Neural cell (in vitro differentiated cells): ENCODE results near the gene SCAF4.

Source experiments
- REST ChIP-seq: IDR thresholded peaks from 2 replicates; pipeline ENCODE4 v1.6.1; 2012; ENCODE audit warnings: borderline replicate concordance
- TF ChIP-seq, protein P1 (sequence below): fragments of 450-650 bp; IDR thresholded peaks from 2 replicates; pipeline ENCODE4 v1.5.1; 2014; ENCODE audit warnings: antibody characterized with exemption, mild to moderate bottlenecking, moderate library complexity; ENCODE audit not compliant: poor library complexity, severe bottlenecking

GRCh38 chr21:31686272-31686915 is 45.5 kb downstream of the SCAF4 start:
- TF ChIP-seq, protein P1, sequence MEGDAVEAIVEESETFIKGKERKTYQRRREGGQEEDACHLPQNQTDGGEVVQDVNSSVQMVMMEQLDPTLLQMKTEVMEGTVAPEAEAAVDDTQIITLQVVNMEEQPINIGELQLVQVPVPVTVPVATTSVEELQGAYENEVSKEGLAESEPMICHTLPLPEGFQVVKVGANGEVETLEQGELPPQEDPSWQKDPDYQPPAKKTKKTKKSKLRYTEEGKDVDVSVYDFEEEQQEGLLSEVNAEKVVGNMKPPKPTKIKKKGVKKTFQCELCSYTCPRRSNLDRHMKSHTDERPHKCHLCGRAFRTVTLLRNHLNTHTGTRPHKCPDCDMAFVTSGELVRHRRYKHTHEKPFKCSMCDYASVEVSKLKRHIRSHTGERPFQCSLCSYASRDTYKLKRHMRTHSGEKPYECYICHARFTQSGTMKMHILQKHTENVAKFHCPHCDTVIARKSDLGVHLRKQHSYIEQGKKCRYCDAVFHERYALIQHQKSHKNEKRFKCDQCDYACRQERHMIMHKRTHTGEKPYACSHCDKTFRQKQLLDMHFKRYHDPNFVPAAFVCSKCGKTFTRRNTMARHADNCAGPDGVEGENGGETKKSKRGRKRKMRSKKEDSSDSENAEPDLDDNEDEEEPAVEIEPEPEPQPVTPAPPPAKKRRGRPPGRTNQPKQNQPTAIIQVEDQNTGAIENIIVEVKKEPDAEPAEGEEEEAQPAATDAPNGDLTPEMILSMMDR, result no peak
- TF ChIP-seq REST, result no peak
